Measurements from ENCODE around the gene KCNB1.

DNA sequence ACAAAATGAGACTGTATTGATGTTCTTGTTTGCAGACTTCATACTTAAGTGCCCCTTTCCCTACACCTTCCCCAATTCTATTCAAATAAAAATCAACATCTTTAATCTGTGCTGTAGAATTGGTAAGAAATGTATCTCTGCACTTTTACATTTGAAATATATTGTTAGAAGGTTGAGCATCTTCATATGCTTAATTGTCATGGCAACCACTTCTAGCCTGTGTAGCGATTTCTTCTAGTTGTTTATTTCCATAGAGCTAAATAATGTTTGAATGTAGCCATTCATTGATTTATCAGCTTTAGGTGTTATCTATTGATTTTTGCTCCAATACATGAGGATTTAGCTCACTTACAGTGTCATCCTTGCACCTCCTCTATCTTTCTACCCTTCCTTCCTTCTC, 166.9 kb downstream of the KCNB1 start:
- TF ChIP-seq ZNF274 (IDR thresholded peaks at IDR 0.05; ENCODE audit: low read depth, low read length) (no peak), YY1 (IDR thresholded peaks at IDR 0.05; ENCODE audit: insufficient read depth, insufficient read length) (no peak), SUZ12 (IDR thresholded peaks at IDR 0.05; ENCODE audit: extremely low read depth, insufficient read depth, insufficient read length) (no peak)

Data from NT2/D1 (cell line).